ENCODE data around the gene PABPC4L. TPM values are rescaled to one million over a fixed set of nuclear protein-coding genes. Genes with fewer than 3 reads are reported as not detected.
"Not testable (repeated sequence)": the region's sequence is repeated elsewhere in the genome, so short reads cannot be mapped to it uniquely, and the experiment has no call there.

Gene PABPC4L
- 3.1 TPM for polyA plus RNA-seq
- long read RNA-seq, donor 1 = 0 reads
- long read RNA-seq, donor 2 = 0 reads
- long read RNA-seq, donor 3, full-length matches to known transcripts = 1 of 1 reads
- long read RNA-seq, donor 3, partial matches to known transcripts = 0 of 1 reads
- long read RNA-seq, donor 3, other reads (novel, unspliced or antisense) = 0 of 1 reads
- long read RNA-seq, donor 4 = 0 reads
- long read RNA-seq, donor 5 = 0 reads
- long read RNA-seq, donor 6 = 0 reads
- long read RNA-seq, donor 7 = 0 reads
- long read RNA-seq, donor 8 = 0 reads
- long read RNA-seq, donor 9 = 0 reads
- long read RNA-seq, donor 10 = 0 reads
- long read RNA-seq, donor 11, full-length matches to known transcripts = 1 of 1 reads
- long read RNA-seq, donor 11, partial matches to known transcripts = 0 of 1 reads
- long read RNA-seq, donor 11, other reads (novel, unspliced or antisense) = 0 of 1 reads

DNA sequence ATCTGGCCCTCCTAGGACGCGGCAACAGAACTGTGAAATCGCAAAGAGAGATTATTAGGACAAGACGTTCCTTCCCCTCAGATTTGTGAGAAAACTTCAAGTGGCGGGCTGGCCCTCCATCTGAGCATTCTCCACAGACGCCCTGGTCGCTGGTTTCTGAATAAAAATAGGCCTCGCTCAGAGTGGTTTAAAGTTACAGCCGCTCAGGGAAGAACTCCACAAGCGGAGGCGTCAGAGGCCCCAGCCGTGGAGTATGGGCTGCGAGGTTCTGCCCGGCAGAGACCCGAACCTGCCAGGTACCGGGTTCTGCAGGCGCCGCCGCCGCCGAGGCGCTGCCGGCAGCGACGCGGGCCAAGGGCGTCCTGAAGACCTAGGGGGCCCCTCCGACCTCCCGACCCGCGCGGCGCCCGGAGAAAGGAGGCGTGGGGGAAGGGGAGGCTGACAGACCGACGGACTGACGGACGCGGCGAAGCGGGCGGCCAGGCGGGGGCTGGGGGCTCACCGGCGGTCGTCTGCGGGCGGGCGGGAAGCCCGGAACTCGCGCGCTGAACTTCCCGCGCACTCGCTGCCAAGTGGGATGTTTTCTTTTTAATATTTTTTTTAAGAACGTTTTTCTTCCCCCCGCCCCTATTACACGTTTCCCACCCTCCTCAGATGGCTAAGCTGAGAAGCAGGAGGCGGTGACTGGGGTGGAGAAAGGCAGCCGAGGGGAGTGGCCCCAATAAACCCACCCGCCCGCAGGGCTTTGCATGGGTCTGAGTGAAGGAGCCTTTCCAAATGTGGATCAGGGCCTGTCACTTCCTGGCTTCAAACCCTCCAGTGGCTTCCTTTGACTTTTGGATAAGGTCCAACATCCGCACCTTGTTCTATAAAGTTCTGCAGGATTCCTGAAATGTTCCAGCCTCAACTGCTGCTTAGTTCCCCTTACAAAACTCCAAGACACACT, at the start of gene PABPC4L:
TSS of gene PABPC4L (minus strand) at position 574 of the 946 bp plus-strand sequence. CDS start 770 bp downstream, outside the sequence.
- Histone ChIP-seq H3K27ac (ENCODE audit: low read length) (peak within 1 kb of the TSS; percentile 29), H3K4me3 (ENCODE audit: low read length) (peak within 1 kb of the TSS; percentile 51)

DNA sequence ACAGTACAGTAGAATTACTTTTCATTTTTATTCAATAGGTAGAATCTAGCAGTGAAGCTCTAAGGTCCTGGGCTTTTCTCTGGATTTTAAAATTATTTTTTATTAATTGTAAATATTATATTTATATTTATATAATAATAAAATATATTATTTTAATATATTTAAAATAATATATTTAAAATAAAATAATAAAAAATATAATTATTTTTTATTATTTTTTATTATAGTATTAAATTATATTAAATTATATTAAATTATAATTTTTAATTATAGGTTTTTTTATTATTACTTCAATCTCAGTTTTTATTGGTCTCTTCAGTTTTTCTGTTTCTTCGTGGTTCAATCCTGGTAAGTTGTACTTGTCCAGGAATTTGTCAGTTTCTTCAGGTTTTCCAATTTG, 49.7 kb upstream of the PABPC4L start:
- H3K27ac ChIP-seq (ENCODE audit: low read length) = no peak overlapping the region
- no peak for DNase-seq
- H3K9me3 ChIP-seq (ENCODE audit: control insufficient read depth, low read depth, low read length) = no peaks in the 10 kb centered on the region
- no peaks in the 10 kb centered on the region for H3K27me3 ChIP-seq (ENCODE audit: control insufficient read depth, insufficient read depth, low read length)
- WGBS (ENCODE audit: insufficient coverage, low lambda C conversion rate) = 86% methylated on average over 1 of the region's 1 CpG
- no peaks in the 10 kb centered on the region for H3K36me3 ChIP-seq (ENCODE audit: control insufficient read depth, insufficient read depth, low read length)
- no peaks in the 10 kb centered on the region for H3K4me1 ChIP-seq (ENCODE audit: control insufficient read depth, insufficient read depth, low read length)
- no peak overlapping the region for H3K4me3 ChIP-seq (ENCODE audit: low read length)

More for the DNA sequence above, at the start of gene PABPC4L:
- no peaks in the 10 kb centered on the region for H3K36me3 ChIP-seq (ENCODE audit: control insufficient read depth, insufficient read depth, low read length)
- 50% methylated on average over 1 of the region's 65 CpGs for WGBS (ENCODE audit: insufficient coverage, low lambda C conversion rate)
- no peaks in the 10 kb centered on the region for H3K27me3 ChIP-seq (ENCODE audit: control insufficient read depth, insufficient read depth, low read length)
- H3K9me3 ChIP-seq (ENCODE audit: control insufficient read depth, low read depth, low read length) = no peaks in the 10 kb centered on the region
- no peaks in the 10 kb centered on the region for H3K4me1 ChIP-seq (ENCODE audit: control insufficient read depth, insufficient read depth, low read length)
- peak in 1 of 2 donors; percentile 58 for DNase-seq

DNA sequence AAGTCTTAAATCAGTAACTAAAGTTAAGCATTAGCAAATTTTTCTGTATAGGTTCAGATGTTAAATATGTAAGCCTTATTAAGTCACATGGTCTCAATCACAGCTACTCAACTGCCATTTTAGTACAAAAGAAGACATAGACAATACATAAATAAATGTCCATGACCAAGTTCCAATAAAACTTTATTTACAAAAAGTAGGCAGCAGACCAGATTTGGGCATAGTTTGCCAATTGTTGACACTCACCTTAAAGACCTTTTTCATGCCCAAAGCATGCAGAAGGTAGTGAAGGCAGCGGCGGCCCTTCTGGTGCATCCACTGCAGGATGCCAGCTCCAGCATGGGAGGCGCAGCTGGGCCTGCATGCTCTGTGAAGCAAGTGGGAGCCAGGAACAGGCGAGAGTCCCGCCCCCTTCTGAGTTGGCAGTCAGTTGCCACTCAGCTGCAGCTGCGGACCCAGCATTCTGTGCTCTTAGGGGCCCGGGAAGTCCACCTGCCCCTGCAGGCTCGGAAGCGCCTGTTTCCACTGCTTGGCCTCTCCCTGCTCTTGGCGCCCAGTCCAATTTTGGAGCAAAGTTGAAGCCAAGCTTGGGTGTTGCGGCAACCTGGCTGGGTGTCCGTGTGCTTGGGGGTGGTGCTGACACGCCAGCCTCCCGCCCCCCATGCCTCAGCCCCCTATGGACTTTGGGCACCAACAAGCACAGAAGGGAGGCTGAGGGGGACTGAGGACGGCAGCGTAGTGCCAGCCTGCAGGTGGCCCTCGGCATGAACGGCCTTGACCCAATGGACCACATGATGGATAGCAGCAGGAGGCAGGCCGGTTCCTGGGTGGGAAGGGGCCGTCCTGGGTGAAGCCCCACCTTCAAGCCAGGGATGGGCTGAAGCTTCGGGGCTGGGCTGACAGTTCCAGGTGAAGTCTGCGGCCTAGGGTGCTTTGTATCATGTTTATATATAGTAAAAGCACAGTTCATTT, 42.4 kb upstream of the PABPC4L start:
- no peak for DNase-seq
- WGBS (ENCODE audit: insufficient coverage, low lambda C conversion rate) = no CpG with 5 or more reads among the region's 22 CpGs
- Histone ChIP-seq H3K27ac (ENCODE audit: low read length) (no peak overlapping the region), H3K4me1 (ENCODE audit: control insufficient read depth, insufficient read depth, low read length) (no peaks in the 10 kb centered on the region), H3K36me3 (ENCODE audit: control insufficient read depth, insufficient read depth, low read length) (no peaks in the 10 kb centered on the region), H3K9me3 (ENCODE audit: control insufficient read depth, low read depth, low read length) (peaks cover 7% of the 10 kb centered on the region), H3K27me3 (ENCODE audit: control insufficient read depth, insufficient read depth, low read length) (no peaks in the 10 kb centered on the region), H3K4me3 (ENCODE audit: low read length) (no peak overlapping the region)

DNA sequence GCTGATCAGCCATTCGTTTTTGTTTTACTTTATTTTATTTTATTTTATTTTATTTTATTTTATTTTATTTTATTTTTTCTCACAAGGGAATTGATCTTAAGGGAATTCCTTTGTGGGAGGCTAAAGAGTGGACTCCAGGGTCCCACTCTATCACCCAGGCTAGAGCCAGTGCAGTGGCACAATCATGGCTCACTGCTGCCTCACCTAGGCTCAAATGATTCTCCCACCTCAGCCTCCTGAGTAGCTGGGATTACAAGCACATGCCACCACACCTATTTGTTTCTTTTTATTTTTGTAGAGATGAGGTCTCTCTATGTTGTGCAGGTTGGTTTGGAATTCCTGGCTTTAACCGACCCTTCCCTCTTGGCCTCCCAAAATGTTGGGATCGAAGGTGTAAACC, 17.5 kb upstream of the PABPC4L start:
- no peak overlapping the region for H3K4me3 ChIP-seq (ENCODE audit: low read length)
- H3K9me3 ChIP-seq (ENCODE audit: control insufficient read depth, low read depth, low read length) = no peaks in the 10 kb centered on the region
- 63% methylated on average over 1 of the region's 3 CpGs for WGBS (ENCODE audit: insufficient coverage, low lambda C conversion rate)
- DNase-seq = no peak
- no peaks in the 10 kb centered on the region for H3K27me3 ChIP-seq (ENCODE audit: control insufficient read depth, insufficient read depth, low read length)
- H3K36me3 ChIP-seq (ENCODE audit: control insufficient read depth, insufficient read depth, low read length) = no peaks in the 10 kb centered on the region
- H3K4me1 ChIP-seq (ENCODE audit: control insufficient read depth, insufficient read depth, low read length) = no peaks in the 10 kb centered on the region
- no peak overlapping the region for H3K27ac ChIP-seq (ENCODE audit: low read length)

DNA sequence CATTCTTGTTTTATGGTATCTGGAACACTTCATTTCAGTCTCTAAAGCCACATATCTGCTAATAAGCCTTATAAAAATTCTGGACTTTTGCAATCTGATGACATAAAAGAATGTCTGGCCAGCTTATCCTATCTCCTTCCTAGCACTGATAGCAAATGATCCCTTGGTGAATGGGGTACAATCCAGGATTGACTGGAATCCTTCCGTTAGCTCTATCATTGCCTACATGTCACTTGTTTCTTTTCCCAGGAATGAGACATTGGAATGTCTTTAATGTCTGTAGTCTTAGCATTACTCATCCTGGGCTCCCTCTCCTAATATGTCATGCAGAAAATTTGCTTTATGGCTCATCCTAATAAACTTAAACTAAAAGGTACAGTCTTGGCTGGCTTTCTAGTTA, 14.8 kb upstream of the PABPC4L start:
- Histone ChIP-seq H3K27ac (ENCODE audit: low read length) (no peak overlapping the region), H3K36me3 (ENCODE audit: control insufficient read depth, insufficient read depth, low read length) (no peaks in the 10 kb centered on the region), H3K27me3 (ENCODE audit: control insufficient read depth, insufficient read depth, low read length) (no peaks in the 10 kb centered on the region), H3K4me3 (ENCODE audit: low read length) (no peak overlapping the region), H3K4me1 (ENCODE audit: control insufficient read depth, insufficient read depth, low read length) (no peaks in the 10 kb centered on the region), H3K9me3 (ENCODE audit: control insufficient read depth, low read depth, low read length) (no peaks in the 10 kb centered on the region)
- DNase-seq = no peak
- WGBS (ENCODE audit: insufficient coverage, low lambda C conversion rate) = no CpG with 5 or more reads among the region's 1 CpG

DNA sequence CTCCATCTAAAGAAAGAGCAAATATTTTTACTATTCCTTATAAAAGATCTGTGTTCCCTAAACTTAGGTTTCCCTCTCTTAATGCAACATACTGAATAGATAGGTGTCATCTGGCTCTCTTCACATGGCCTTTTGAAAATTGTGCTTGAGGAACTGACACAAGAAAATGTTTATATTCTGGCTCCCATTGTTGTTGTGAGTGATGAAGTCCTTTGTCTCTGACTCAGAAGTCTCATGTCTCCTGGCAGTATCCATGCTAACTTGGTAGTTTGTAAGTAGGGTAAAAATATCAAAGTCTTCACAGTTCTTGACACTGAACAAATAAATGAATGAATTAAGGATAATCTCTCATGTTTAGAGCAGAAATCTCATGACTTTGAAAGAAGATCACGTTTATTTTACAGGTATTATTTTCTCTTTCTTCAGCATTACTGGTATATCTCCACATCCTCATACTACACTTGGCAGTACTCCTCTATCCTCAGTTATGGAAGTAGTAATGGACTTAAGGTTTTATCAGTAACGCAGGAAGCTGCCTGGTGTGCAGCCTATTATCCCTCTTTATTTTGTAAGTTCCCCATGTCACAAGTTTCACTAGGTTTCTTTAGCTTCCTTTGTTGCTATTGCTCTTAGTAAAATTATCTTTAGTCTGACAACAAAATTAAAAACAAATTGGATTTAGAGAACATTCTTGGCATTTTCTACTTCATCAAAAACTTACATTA, 14.2 kb upstream of the PABPC4L start:
- Histone ChIP-seq H3K27ac (ENCODE audit: low read length) (no peak overlapping the region), H3K36me3 (ENCODE audit: control insufficient read depth, insufficient read depth, low read length) (no peaks in the 10 kb centered on the region), H3K4me3 (ENCODE audit: low read length) (no peak overlapping the region), H3K27me3 (ENCODE audit: control insufficient read depth, insufficient read depth, low read length) (no peaks in the 10 kb centered on the region), H3K4me1 (ENCODE audit: control insufficient read depth, insufficient read depth, low read length) (no peaks in the 10 kb centered on the region), H3K9me3 (ENCODE audit: control insufficient read depth, low read depth, low read length) (no peaks in the 10 kb centered on the region)
- no peak for DNase-seq
- 100% methylated on average over 1 of the region's 2 CpGs for WGBS (ENCODE audit: insufficient coverage, low lambda C conversion rate)

DNA sequence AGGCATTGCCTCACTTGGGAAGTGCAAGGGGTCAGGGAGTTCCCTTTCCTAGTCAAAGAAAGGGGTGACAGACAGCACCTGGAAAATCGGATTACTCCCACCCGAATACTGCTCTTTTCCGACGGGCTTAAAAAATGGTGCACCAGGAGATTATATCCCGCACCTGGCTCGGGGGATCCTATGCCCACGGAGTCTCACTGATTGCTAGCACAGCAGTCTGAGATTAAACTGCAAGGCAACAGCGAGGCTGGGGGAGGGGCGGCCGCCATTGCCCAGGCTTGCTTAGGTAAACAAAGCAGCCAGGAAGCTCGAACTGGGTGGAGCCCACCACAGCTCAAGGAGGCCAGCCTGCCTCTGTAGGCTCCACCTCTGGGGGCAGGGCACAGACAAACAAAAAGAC, 6.4 kb upstream of the PABPC4L start:
- H3K27ac ChIP-seq (ENCODE audit: low read length); H3K4me1 ChIP-seq (ENCODE audit: control insufficient read depth, insufficient read depth, low read length); H3K9me3 ChIP-seq (ENCODE audit: control insufficient read depth, low read depth, low read length); DNase-seq; H3K36me3 ChIP-seq (ENCODE audit: control insufficient read depth, insufficient read depth, low read length); H3K4me3 ChIP-seq (ENCODE audit: low read length); H3K27me3 ChIP-seq (ENCODE audit: control insufficient read depth, insufficient read depth, low read length): not testable (repeated sequence)
- no CpG with 5 or more reads among the region's 11 CpGs for WGBS (ENCODE audit: insufficient coverage, low lambda C conversion rate)

DNA sequence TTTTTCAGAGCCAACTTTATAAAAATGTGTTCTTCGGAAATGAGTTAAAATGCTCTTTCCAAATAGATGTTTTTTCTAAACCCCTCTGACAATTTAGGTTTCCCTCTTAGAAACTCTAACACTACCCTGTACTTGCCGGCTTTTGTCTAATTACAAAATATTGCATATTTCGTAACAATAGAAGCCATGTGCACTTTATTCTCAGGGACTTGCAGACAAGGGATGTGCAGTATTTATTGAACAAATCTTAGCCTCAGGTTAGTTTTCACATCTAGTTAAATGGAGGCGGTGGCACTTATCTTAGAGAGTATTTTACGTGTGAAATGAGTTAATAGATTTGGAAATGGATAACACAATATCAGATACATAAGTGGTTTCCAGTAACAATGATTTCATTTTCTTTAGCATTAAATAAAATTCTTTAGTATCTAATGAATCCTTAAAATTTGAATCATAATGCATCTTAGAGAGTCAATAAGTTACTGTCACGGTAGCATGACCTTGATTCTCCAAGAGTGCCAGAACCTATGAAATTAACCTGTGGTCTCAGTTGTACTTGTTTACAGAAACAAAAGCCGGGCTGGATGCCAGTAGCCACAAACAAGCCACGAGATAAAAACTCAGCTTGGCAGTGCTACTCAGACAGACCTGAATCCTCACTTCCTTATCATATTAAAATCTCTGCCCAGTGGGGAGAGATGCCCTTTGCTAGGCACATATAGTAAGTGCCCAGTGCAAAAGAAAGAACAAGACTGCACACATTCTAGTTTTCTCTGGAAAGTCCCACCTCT, 772 bp upstream of the PABPC4L start:
- H3K4me3 ChIP-seq (ENCODE audit: low read length) = no peak overlapping the region
- H3K27me3 ChIP-seq (ENCODE audit: control insufficient read depth, insufficient read depth, low read length) = no peaks in the 10 kb centered on the region
- H3K9me3 ChIP-seq (ENCODE audit: control insufficient read depth, low read depth, low read length) = no peaks in the 10 kb centered on the region
- no peaks in the 10 kb centered on the region for H3K36me3 ChIP-seq (ENCODE audit: control insufficient read depth, insufficient read depth, low read length)
- no peaks in the 10 kb centered on the region for H3K4me1 ChIP-seq (ENCODE audit: control insufficient read depth, insufficient read depth, low read length)
- WGBS (ENCODE audit: insufficient coverage, low lambda C conversion rate) = 90% methylated on average over 2 of the region's 8 CpGs
- no peak for DNase-seq
- no peak overlapping the region for H3K27ac ChIP-seq (ENCODE audit: low read length)

DNA sequence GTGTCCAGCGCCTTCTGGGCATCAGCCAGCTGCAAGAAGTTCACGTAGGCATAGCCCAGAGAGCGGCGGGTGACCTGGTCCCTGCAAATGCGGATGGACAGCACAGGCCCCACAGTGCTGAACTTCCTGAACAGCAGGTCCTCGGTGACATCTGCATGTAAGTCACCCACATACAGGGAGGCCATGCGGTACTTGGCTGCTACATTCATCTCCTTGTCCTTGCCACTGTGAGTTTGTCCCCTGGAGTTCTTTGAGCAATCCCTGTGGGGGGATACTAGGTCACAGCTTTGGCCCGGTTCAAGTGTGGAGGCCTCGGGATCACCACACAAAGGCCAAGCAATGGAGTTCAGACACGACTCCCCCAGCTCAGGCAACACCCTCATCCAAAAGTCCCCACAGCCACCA, 776 bp downstream of the PABPC4L start:
- WGBS (ENCODE audit: insufficient coverage, low lambda C conversion rate) = no CpG with 5 or more reads among the region's 10 CpGs
- no peaks in the 10 kb centered on the region for H3K36me3 ChIP-seq (ENCODE audit: control insufficient read depth, insufficient read depth, low read length)
- DNase-seq = no peak
- peak overlapping the region; percentile 29 for H3K27ac ChIP-seq (ENCODE audit: low read length)
- H3K27me3 ChIP-seq (ENCODE audit: control insufficient read depth, insufficient read depth, low read length) = no peaks in the 10 kb centered on the region
- H3K4me3 ChIP-seq (ENCODE audit: low read length) = peak overlapping the region; percentile 51
- no peaks in the 10 kb centered on the region for H3K9me3 ChIP-seq (ENCODE audit: control insufficient read depth, low read depth, low read length)
- H3K4me1 ChIP-seq (ENCODE audit: control insufficient read depth, insufficient read depth, low read length) = no peaks in the 10 kb centered on the region
